MM.1S (cell line): ENCODE results near the gene IER2.

Source experiments
- CTCF ChIP-seq: fragments of 300-600 bp; sonication (generic); IDR thresholded peaks from 2 replicates; pipeline ENCODE4 v1.5.1; 2016; ENCODE audit warnings: antibody characterized with exemption, low read length, mixed read lengths
- EZH2 ChIP-seq: fragments of 300-600 bp; sonication (generic); optimal IDR thresholded peaks from 2 replicates; pipeline ENCODE3; 2017; ENCODE audit warnings: low read depth, mild to moderate bottlenecking, antibody characterized with exemption, low read length, mixed read lengths
- EZH2phosphoT487 ChIP-seq: fragments of 300-600 bp; sonication (generic); IDR thresholded peaks from 2 replicates; pipeline ENCODE4 v1.6.1; 2018; ENCODE audit warnings: antibody characterized with exemption, low read length

- TF ChIP-seq CTCF (no peak), EZH2phosphoT487 (no peak), EZH2 (no peak)
Observed at GRCh38 chr19:13112555-13112954, 37.7 kb upstream of the IER2 start.
